Vagina (tissue), 2 donors: ENCODE results near the gene FXR1.

Experiments
- CTCF ChIP-seq, 3 experiments: fragments of 450-650 bp in 2 of 3; fragments of 200-600 bp in 1 of 3; sonication (generic) in 1 of 3; IDR thresholded peaks; one replicate each; pipeline ENCODE4 v1.5.1; 2017 to 2019; ENCODE audit warnings: antibody characterized with exemption in 3 of 3, mild to moderate bottlenecking in 2 of 3, moderate library complexity in 2 of 3
- POLR2A ChIP-seq, 2 donors: fragments of 450-650 bp; IDR thresholded peaks; one replicate each; pipeline ENCODE4 v1.6.1; 2017; ENCODE audit warnings: antibody characterized with exemption in 2 of 2, mild to moderate bottlenecking in 2 of 2, moderate library complexity in 2 of 2
- POLR2AphosphoS5 ChIP-seq, 2 donors: sonication (generic); formaldehyde crosslinking; IDR thresholded peaks; one replicate each; pipeline ENCODE4 v1.9.0; 2017; ENCODE audit warnings: antibody characterized with exemption in 2 of 2, mild to moderate bottlenecking in 2 of 2, low read depth in 1 of 2; ENCODE audit not compliant: insufficient read depth in 1 of 2

- TF ChIP-seq POLR2A (IDR thresholded peaks at IDR 0.05) (no peak), CTCF (IDR thresholded peaks at IDR 0.05) (no peak), POLR2AphosphoS5 (IDR thresholded peaks at IDR 0.05; ENCODE audit: insufficient read depth in 1 of 2, low read depth in 1 of 2) (no peak)
Measured at GRCh38 chr3:180990505-180990904, 78.0 kb downstream of the FXR1 start.
